Spleen (tissue), 7 donors: Measurements from ENCODE around the gene ART3.
A peak's percentile ranks its signal among the peaks of the same experiment; 100 is the strongest.

Experiments used
- POLR2A ChIP-seq, 3 donors: fragments of 450-650 bp; IDR thresholded peaks; one replicate each; pipeline ENCODE4 v1.5.1; 2017; ENCODE audit warnings: antibody characterized with exemption in 3 of 3, mild to moderate bottlenecking in 1 of 3
- POLR2AphosphoS5 ChIP-seq, 3 donors: sonication (generic); formaldehyde crosslinking; IDR thresholded peaks; one replicate each; pipeline ENCODE4 v1.5.1; 2017; ENCODE audit warnings: antibody characterized with exemption in 3 of 3
- TF ChIP-seq, protein P1 (sequence below), 11 experiments: fragments of 200-600 bp in 7 of 11; fragments of 450-650 bp in 4 of 11; sonication (generic) in 4 of 11; IDR thresholded peaks in 8 of 11; conservative IDR thresholded peaks in 3 of 11; 1 replicate in 7 of 11; 2 replicates in 4 of 11; pipeline versions ENCODE4 v1.4.0 to v1.8.0; 2016 to 2021; ENCODE audit warnings: antibody characterized with exemption in 11 of 11, inconsistent platforms in 4 of 11, mild to moderate bottlenecking in 1 of 11
- donor health status: DM: no; HTN: no; CAD: no; lungs with moderate emphysema.
- donor health status: DM: no; HTN: no; CAD: no.
- donor health status: DM: no; HTN: no; CAD: no.

DNA sequence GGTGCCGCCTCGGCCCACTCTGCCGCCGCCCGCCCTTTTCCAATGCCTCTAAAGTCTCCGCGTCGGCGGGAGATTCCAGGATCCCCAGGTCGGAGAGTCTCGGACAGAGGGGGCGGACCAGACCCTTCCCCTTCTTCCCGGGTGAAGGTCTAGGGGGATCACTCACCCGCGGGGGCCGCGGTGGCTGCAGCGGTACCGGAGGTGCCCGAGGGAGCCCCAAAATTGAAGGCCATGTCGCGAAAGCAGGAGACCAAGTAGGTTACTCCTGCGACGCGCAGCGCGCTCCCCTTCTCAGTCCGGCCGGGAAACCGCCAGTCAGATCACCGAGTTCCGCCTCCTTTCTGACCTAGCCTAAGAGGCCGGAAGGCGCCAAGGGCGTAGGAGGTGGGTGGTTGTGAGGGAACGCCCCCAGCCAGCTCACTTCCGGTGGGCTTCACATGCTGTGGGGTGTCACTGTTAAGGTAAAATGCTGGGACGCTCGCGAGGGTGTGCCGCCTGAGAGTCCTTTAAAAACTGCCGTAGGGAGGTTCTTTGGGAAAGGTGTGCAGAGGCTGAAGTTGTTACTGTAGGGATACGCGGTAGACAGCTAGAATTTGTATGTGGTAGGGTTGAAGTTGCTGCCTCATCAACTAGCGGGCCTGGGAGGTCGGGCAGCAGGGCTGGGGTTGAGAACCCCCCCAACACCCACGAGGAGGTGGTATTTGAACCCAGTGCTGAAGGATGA lies 73.8 kb downstream of the ART3 start, which contains the start of gene NUP54:
- TF ChIP-seq, protein P1, sequence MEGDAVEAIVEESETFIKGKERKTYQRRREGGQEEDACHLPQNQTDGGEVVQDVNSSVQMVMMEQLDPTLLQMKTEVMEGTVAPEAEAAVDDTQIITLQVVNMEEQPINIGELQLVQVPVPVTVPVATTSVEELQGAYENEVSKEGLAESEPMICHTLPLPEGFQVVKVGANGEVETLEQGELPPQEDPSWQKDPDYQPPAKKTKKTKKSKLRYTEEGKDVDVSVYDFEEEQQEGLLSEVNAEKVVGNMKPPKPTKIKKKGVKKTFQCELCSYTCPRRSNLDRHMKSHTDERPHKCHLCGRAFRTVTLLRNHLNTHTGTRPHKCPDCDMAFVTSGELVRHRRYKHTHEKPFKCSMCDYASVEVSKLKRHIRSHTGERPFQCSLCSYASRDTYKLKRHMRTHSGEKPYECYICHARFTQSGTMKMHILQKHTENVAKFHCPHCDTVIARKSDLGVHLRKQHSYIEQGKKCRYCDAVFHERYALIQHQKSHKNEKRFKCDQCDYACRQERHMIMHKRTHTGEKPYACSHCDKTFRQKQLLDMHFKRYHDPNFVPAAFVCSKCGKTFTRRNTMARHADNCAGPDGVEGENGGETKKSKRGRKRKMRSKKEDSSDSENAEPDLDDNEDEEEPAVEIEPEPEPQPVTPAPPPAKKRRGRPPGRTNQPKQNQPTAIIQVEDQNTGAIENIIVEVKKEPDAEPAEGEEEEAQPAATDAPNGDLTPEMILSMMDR (IDR thresholded peaks at IDR 0.05 in 8 of 11, conservative IDR thresholded peaks at IDR 0.05 in 3 of 11) = no peak
- TF ChIP-seq POLR2AphosphoS5 (IDR thresholded peaks at IDR 0.05) (peak; percentile 94 to 97 (median 95)), POLR2A (IDR thresholded peaks at IDR 0.05) (peak; percentile 33 to 87 (median 38))
